GM10266 (cell line): ENCODE measurements around the gene CYP3A5.

ENCODE experiments used
- DNase-seq: peaks from one replicate; pipeline ENCODE4 v3.0.0; 2012; ENCODE audit errors: extremely low spot score
- CTCF ChIP-seq: IDR thresholded peaks from 2 replicates; pipeline ENCODE4 v1.5.1; 2012; ENCODE audit warnings: mild to moderate bottlenecking, low read depth; ENCODE audit not compliant: control insufficient read depth, insufficient read depth; ENCODE audit errors: missing control alignments

CYP3A5 gene

GRCh38 chr7:99627513-99627912 lies 52.3 kb downstream of the CYP3A5 start:
- no peak for DNase-seq
- TF ChIP-seq CTCF = no peak

GRCh38 chr7:99626661-99627060 lies 53.1 kb downstream of the CYP3A5 start:
- DNase-seq = no peak
- no peak for TF ChIP-seq CTCF

GRCh38 chr7:99625961-99626360 lies 53.8 kb downstream of the CYP3A5 start:
- TF ChIP-seq CTCF = no peak
- no peak for DNase-seq

GRCh38 chr7:99625321-99625720 lies 54.5 kb downstream of the CYP3A5 start:
- DNase-seq = no peak
- TF ChIP-seq CTCF = no peak

- DNase-seq = no peak
- TF ChIP-seq CTCF = no peak
Observed at GRCh38 chr7:99624484-99624883, 55.3 kb downstream of the CYP3A5 start.

- no peak for DNase-seq
- TF ChIP-seq CTCF = no peak
Observed at GRCh38 chr7:99623702-99624447, 55.9 kb downstream of the CYP3A5 start.

- no peak for DNase-seq
- no peak for TF ChIP-seq CTCF
Observed at GRCh38 chr7:99623091-99623693, 56.6 kb downstream of the CYP3A5 start.
